ENCODE measurements around the gene SSR3.

DNA sequence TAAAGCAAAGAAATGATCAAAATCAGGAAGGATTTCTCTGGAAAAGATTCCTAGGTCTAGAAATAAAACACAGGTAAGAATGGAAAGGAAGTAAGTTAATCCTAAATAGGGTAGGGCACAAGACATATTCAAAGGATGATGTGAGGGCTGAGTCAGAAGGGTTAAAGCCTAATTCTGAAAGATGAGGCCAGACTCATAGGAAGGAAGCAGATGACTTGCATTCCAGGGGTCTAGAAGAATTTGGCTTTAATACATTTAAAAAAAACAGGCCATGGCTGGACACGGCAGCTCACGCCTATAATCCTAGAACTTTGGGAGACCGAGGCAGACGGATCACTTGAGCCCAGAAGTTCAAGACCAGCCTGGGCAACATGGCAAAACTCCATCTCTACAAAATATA lies 3.2 kb downstream of the SSR3 start:
- no peak for TF ChIP-seq CTCF (conservative IDR thresholded peaks at IDR 0.05; ENCODE audit: low read length)
- no peak for TF ChIP-seq EZH2phosphoT487 (IDR thresholded peaks at IDR 0.05; ENCODE audit: borderline replicate concordance)
